Right ventricle myocardium inferior (tissue), 1 donor: Measurements from ENCODE around the gene CLP1. TPM values are rescaled to one million over a fixed set of nuclear protein-coding genes. Genes with fewer than 3 reads are reported as not detected.
"Not testable (repeated sequence)": the region's sequence is repeated elsewhere in the genome, so short reads cannot be mapped to it uniquely, and the experiment has no call there.

ENCODE experiments used
- ATAC-seq: fragments of 200-7000 bp; cut with Tn5 transposase; one replicate; pipeline ENCODE4 v1.9.1; 2020; ENCODE audit warnings: mild to moderate bottlenecking, moderate library complexity
- DNase-seq: peaks from one replicate; pipeline ENCODE4 v3.0.0; 2021; ENCODE audit errors: missing footprints
- intact Hi-C: fragments of 100-400 bp; cut with DNase I; formaldehyde crosslinking; loops from one replicate; pipeline ENCODE4 v1.11.0; 2022
- microRNA-seq: library from miRNA; unstranded; fragments of <30 nt; microRNA quantifications from one replicate; pipeline ENCODE4 v1.2.0, GENCODE V29; 2020
- total RNA-seq: library from RNA; stranded (reverse); fragmentation: NEBNext Ultra II Directional; extraction: Animal tissue kit (Norgen Biotek cat#: 25700); gene quantifications from one replicate; pipeline ENCODE4 v1.2.1, GENCODE V29; 2021
- donor health status: DM: no; HTN: yes; CAD: no; lungs with severe emphysema.

CLP1 gene
- total RNA-seq, 1 donor from 2014 or later: 6.2 TPM

DNA sequence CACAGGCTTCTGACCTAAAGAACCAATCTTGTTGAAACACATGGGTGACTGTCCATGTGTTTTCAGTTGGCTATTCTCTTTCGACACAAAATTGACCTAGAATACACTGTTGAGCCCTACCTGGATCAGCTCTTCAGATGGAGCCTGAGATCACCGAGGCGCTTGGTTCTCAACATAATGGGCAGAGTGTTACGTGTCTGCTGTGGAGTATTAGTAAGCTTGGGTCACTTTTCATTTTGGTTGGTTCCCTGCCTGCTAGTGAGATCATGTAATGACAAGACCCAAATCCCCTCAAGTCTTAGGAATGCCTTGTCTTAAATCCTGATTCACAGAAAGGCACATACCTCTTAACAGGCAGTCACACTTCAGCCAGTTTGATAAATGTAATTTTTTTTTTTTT, 45.8 kb downstream of the CLP1 start:
- intact Hi-C loops: no loop called here
- ATAC-seq (no peak), DNase-seq (no peak)

DNA sequence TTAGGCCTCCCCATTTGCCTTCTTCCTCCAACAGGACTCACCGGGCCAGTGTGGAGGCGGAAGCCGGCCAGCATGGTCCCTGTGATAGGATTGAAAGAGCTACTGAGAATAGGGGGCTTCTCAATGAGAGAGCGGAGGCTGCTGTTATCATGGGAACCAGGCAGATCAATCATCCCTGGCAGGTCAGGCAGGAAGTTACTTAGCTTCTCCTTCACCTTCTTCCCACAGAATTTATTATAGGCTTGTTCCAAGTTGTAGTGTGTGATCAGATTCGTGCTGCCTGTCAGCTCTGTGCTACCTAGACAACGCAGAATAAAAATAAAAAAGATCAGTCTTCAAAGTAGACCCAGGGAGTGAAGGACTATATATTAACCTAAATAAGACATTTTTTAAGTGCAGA, 47.4 kb downstream of the CLP1 start:
- no peak for DNase-seq
- intact Hi-C loops: no loop called here
- no peak for ATAC-seq

DNA sequence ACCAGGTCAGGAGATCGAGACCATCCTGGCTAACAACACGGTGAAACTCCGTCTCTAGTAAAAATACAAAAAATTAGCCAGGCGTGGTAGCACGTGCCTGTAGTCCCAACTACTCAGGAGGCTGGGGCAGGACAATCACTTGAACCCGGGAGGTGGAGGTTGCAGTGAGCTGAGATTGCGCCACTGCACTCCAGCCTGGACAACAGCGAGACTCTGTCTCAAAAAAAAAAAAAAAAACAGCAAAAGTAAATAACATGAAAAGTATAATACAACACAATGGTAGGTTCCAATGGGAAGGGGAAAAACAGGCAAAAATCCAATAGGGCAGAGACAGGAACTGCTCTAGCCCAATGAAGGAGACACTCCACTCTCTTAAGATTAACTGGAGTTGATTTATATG, 47.9 kb downstream of the CLP1 start:
- ATAC-seq, intact Hi-C loops: not testable (repeated sequence)

DNA sequence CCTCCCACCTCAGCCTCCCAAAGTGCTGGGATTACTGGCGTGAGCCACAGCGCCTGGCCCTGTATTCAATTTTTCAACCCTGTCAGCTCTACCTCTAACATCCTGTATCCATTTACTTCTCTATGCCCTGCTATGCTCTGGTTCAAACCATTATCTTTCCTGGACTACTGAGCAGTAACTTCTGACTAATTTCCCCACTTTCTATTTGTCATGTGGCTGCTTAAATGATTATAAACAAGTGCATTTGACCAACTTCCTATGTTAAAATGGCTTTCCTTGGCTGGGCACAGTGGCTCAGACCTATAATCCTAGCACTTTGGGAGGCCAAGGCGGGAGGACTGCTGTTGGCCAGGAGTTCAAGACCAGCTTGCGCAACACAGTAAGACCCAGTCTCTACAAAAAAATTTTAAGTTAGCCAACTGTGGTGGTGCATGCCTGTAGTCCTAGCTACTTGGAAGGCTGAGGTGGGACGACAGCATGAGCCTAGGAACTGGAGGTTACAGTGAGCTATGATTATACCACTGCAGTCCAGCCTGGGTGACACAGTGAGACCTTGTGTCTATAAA, 52.3 kb downstream of the CLP1 start:
- intact Hi-C loops: loop anchor here (5.0 kb wide), 1 partner anchor 867 kb away; the partner anchor contains the start of genes LPXN and ZFP91
- no peak for ATAC-seq
- DNase-seq: no peak

More for the DNA sequence above, 47.9 kb downstream of the CLP1 start:
- not testable (repeated sequence) for DNase-seq

Small RNAs within 50 kb of the gene (microRNA-seq; reads per million reads assigned to microRNA genes)
- gene MIR130A: 10,313 reads per million, percentile 95 among the genes with 10 or more reads in this experiment

Other genes starting within 250 kb of the CLP1 start
- gene SLC43A3, start 230.6 kb upstream of the CLP1 start, total RNA-seq: 22.4 TPM
- gene RTN4RL2, start 197.2 kb upstream of the CLP1 start, total RNA-seq: 1.6 TPM
- 6.4 TPM for gene SLC43A1, start 142.1 kb upstream of the CLP1 start, total RNA-seq
- gene TIMM10, start 127.0 kb upstream of the CLP1 start, total RNA-seq: 58.1 TPM
- not detected for gene SMTNL1, start 120.2 kb upstream of the CLP1 start, total RNA-seq
- gene UBE2L6, start 90.1 kb upstream of the CLP1 start, total RNA-seq: 19.2 TPM
- 157 TPM for gene SERPING1, start 60.1 kb upstream of the CLP1 start, total RNA-seq
- gene YPEL4, start 7.8 kb upstream of the CLP1 start, total RNA-seq: 0.51 TPM
- 44.9 TPM for gene ZDHHC5, start 10.4 kb downstream of the CLP1 start, total RNA-seq
- 7.9 TPM for gene MED19, start 54.5 kb downstream of the CLP1 start, total RNA-seq
- 56.9 TPM for gene TMX2, start 54.8 kb downstream of the CLP1 start, total RNA-seq
- gene SELENOH, start 83.7 kb downstream of the CLP1 start, total RNA-seq: 72.9 TPM
- gene BTBD18, start 94.1 kb downstream of the CLP1 start, total RNA-seq: not detected
- 67.0 TPM for gene CTNND1, start 104.0 kb downstream of the CLP1 start, total RNA-seq